GM21723 (cell line): ENCODE data around the gene ADAT2.

ENCODE experiments used
- ATAC-seq: cut with Tn5 transposase; IDR thresholded peaks from one replicate; pipeline ENCODE4 v1.9.1; 2021; ENCODE audit warnings: mild to moderate bottlenecking, moderate library complexity; ENCODE audit not compliant: unreplicated experiment

ADAT2 gene

GRCh38 chr6:143441680-143442545 lies 8.6 kb downstream of the ADAT2 start:
- ATAC-seq: no peak

- no peak for ATAC-seq
These were observed 9.5 kb downstream of the ADAT2 start for GRCh38 chr6:143441010-143441409.

GRCh38 chr6:143432588-143432987 lies 17.9 kb downstream of the ADAT2 start:
- no peak for ATAC-seq

GRCh38 chr6:143431226-143431625 lies 19.3 kb downstream of the ADAT2 start:
- ATAC-seq: no peak

GRCh38 chr6:143429970-143430369 lies 20.5 kb downstream of the ADAT2 start:
- no peak for ATAC-seq

GRCh38 chr6:143427109-143427817 lies 23.2 kb downstream of the ADAT2 start:
- peak; percentile 99 for ATAC-seq

GRCh38 chr6:143426026-143426425 lies 24.5 kb downstream of the ADAT2 start:
- ATAC-seq: no peak

GRCh38 chr6:143419526-143419925 lies 31.0 kb downstream of the ADAT2 start:
- ATAC-seq: no peak

- ATAC-seq: no peak
These were observed 35.7 kb downstream of the ADAT2 start for GRCh38 chr6:143414769-143415168.

- no peak for ATAC-seq
These were observed 39.6 kb downstream of the ADAT2 start for GRCh38 chr6:143410859-143411270.

- no peak for ATAC-seq
These were observed 41.7 kb downstream of the ADAT2 start for GRCh38 chr6:143408787-143409162.

- no peak for ATAC-seq
These were observed 42.2 kb downstream of the ADAT2 start for GRCh38 chr6:143408151-143408786.

GRCh38 chr6:143406673-143407072 lies 43.8 kb downstream of the ADAT2 start:
- peak; percentile 77 for ATAC-seq

- no peak for ATAC-seq
These were observed 44.9 kb downstream of the ADAT2 start for GRCh38 chr6:143405373-143406154.

- no peak for ATAC-seq
These were observed 47.7 kb downstream of the ADAT2 start for GRCh38 chr6:143402721-143403336.

- ATAC-seq: no peak
These were observed 48.7 kb downstream of the ADAT2 start for GRCh38 chr6:143401636-143402370.

- ATAC-seq: no peak
These were observed 49.4 kb downstream of the ADAT2 start for GRCh38 chr6:143401068-143401446.

GRCh38 chr6:143400258-143401067 lies 50.0 kb downstream of the ADAT2 start:
- ATAC-seq: no peak

- ATAC-seq: no peak
These were observed 50.7 kb downstream of the ADAT2 start for GRCh38 chr6:143399775-143400174.
